Thoracic aorta (tissue), 2 donors: ENCODE results near the gene ATP1B2. TPM values are rescaled to one million over a fixed set of nuclear protein-coding genes. Genes with fewer than 3 reads are reported as not detected.

Experiments
- ATAC-seq: fragments of 150-250 bp; one replicate; pipeline ENCODE4 v1.8.0; 2017; ENCODE audit warnings: low read depth; ENCODE audit not compliant: insufficient number of reproducible peaks, low FRiP score
- DNase-seq: peaks from one replicate; pipeline ENCODE4 v3.0.0-alpha.2; 2020; ENCODE audit warnings: low spot score
- H3K27ac ChIP-seq, 2 donors: fragments of 200-600 bp; sonication (generic); 1 replicate in 1 of 2; 2 replicates in 1 of 2; pipeline ENCODE4 v1.5.1; 2016; ENCODE audit warnings: mild to moderate bottlenecking in 2 of 2, moderate library complexity in 2 of 2
- H3K27me3 ChIP-seq: fragments of 200-600 bp; sonication (generic); replicated peaks from 2 replicates; pipeline ENCODE4 v1.6.0; 2016; ENCODE audit warnings: mild to moderate bottlenecking; ENCODE audit not compliant: insufficient read depth
- H3K36me3 ChIP-seq: fragments of 200-600 bp; sonication (generic); one replicate; pipeline ENCODE4 v1.5.1; 2016
- H3K4me1 ChIP-seq, 2 donors: fragments of 200-600 bp; sonication (generic); 1 replicate in 1 of 2; 2 replicates in 1 of 2; pipeline versions ENCODE4 v1.5.1 to v1.6.0; 2016; ENCODE audit warnings: low read depth in 2 of 2, mild to moderate bottlenecking in 1 of 2; ENCODE audit not compliant: control insufficient read depth in 1 of 2
- H3K4me3 ChIP-seq: fragments of 200-600 bp; sonication (generic); 2 replicates; pipeline ENCODE4 v1.5.1; 2016; ENCODE audit warnings: mild to moderate bottlenecking
- H3K9me3 ChIP-seq: fragments of 200-600 bp; sonication (generic); 2 replicates; pipeline ENCODE4 v1.5.1; 2016
- total RNA-seq, 2 donors: library from RNA; depleted of rRNA; stranded (reverse); fragments of >200 nt; gene quantifications; one replicate each; pipeline versions ENCODE4 v1.1.0 to v1.2.3, GENCODE V29; 2016
- TF ChIP-seq, protein P1 (sequence below): fragments of 200-600 bp; sonication (generic); IDR thresholded peaks from one replicate; pipeline ENCODE4 v1.5.1; 2019; ENCODE audit warnings: antibody characterized with exemption

The ATP1B2 gene
- total RNA-seq, 2 donors from 2014 or later = 1.1 to 1.4 TPM

DNA sequence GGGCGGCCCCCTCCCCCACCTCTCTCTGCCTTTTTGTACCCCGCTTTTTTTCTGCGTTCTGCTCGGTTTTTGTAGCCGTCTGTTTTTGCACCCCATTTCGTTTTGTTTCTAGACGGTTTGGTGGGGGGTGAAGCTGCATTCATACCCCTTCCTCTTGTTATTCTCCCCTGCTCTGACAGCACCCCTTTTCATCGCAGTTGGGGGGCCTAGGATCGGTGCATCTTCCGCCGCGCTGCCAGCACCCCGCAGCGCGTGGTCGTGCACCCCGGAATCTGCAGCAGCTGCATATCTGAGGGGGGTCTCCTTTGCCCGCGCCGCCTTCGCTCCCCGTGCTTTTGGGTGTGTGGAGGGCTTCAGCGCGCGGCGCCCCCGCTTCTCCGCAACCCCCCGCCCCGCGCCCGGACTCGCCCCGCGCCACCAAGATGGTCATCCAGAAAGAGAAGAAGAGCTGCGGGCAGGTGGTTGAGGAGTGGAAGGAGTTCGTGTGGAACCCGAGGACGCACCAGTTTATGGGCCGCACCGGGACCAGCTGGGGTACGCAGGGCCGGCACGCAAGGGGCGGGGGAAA is 455 bp downstream of the ATP1B2 start:
- ATAC-seq = no peak
- Histone ChIP-seq H3K9me3 (no peaks in the 10 kb centered on the region), H3K27me3 (peaks cover 26% of the 10 kb centered on the region), H3K36me3 (no peaks in the 10 kb centered on the region), H3K27ac (peak overlapping the region in 1 of 2 donors; percentile 12), H3K4me1 (peaks cover 14 to 22% of the 10 kb centered on the region in 2 donors), H3K4me3 (peak overlapping the region; percentile 63)
- DNase-seq = no peak
- TF ChIP-seq, protein P1, sequence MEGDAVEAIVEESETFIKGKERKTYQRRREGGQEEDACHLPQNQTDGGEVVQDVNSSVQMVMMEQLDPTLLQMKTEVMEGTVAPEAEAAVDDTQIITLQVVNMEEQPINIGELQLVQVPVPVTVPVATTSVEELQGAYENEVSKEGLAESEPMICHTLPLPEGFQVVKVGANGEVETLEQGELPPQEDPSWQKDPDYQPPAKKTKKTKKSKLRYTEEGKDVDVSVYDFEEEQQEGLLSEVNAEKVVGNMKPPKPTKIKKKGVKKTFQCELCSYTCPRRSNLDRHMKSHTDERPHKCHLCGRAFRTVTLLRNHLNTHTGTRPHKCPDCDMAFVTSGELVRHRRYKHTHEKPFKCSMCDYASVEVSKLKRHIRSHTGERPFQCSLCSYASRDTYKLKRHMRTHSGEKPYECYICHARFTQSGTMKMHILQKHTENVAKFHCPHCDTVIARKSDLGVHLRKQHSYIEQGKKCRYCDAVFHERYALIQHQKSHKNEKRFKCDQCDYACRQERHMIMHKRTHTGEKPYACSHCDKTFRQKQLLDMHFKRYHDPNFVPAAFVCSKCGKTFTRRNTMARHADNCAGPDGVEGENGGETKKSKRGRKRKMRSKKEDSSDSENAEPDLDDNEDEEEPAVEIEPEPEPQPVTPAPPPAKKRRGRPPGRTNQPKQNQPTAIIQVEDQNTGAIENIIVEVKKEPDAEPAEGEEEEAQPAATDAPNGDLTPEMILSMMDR = no peak

DNA sequence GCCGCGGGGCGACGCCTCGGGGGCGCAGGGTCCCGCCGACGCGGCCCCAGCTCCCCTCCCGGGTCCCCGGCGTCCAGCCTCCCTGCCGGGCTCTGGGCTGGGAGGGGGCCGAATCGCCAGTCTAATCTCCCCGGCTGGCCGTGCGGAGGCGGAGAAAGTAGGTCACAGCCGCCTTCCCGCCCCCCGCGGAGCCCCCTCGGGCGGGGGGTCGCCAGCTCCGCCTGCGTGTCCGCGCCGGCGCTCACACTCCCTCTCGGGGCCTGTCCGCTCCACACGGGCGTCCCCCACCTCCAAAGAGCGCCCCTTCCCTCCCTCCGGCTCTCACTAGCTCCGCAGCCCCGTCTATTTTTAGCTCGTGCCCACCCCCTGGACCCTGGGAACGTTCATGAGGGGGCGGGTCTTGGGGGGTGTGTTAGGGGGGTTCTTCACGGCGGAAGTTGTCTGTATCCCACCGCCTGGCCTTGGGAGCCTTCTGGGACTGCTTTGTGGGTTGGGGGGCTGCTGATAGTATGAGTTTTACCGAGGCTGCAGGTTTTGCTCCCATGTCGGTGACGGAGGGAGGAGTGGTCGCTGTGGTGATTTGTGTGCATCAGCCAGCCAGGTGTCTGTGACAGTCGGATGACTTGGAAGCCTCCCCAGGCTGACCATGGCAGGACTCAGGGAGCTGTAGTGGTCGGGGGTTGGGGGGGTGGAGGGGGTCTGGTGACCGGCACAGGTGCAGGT is 1.1 kb downstream of the ATP1B2 start:
- TF ChIP-seq, protein P1 = no peak
- DNase-seq (no peak), ATAC-seq (no peak)
- Histone ChIP-seq H3K9me3 (no peaks in the 10 kb centered on the region), H3K36me3 (no peaks in the 10 kb centered on the region), H3K4me1 (peaks cover 14 to 22% of the 10 kb centered on the region in 2 donors), H3K27me3 (peaks cover 26% of the 10 kb centered on the region), H3K4me3 (peak overlapping the region; percentile 63), H3K27ac (peak overlapping the region in 1 of 2 donors; percentile 12)

DNA sequence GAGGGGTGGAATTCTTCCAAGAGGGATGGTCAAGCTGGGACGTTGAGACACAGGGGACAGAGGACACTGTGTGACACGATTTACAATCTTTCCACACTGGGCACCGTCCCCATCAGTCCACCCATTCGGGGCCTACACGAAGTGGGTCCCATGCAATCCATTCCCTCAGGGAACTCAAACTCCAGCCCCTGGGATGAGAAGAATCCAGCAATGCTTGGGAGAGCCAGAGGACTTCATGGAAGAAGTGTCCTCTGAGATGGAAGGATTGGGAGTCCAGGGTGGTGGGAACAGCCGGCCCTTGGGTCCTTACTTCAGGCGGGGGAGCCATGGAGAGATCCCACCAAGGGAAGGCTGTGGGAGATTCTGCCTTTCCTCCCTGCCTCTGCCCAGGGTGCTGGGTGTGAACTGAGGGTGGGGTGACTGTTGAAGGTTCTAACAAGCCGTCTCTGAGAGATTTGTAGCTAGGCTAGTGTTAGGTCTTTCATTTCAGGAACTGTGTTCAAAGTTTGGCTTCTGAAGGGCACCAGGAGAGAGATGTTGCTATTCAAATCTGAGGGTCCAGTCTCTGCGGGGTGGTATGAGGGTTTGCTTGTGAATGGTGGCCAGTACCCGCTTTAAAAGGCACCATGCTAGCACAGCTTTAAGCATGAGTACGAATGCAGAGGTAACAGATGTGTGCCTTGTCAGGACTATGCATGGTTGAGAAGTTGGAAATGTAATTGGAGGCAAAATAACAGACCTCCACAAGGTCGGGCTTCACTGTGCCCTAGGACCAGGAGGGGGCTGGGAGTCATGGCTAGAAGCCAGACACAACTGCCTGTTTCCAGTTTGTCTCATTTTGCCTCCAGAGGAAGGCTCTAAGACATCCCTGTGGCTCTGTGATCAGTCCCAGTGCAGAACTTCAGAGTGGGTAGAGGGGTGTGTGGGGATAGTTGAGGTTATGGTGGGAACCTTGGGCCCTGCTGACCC is 1.9 kb downstream of the ATP1B2 start:
- Histone ChIP-seq H3K4me3 (no peak overlapping the region), H3K9me3 (no peaks in the 10 kb centered on the region), H3K27ac (no peak overlapping the region), H3K27me3 (peaks cover 26% of the 10 kb centered on the region), H3K36me3 (no peaks in the 10 kb centered on the region), H3K4me1 (peaks cover 14 to 22% of the 10 kb centered on the region in 2 donors)
- ATAC-seq = no peak
- TF ChIP-seq, protein P1 = no peak
- DNase-seq = no peak

DNA sequence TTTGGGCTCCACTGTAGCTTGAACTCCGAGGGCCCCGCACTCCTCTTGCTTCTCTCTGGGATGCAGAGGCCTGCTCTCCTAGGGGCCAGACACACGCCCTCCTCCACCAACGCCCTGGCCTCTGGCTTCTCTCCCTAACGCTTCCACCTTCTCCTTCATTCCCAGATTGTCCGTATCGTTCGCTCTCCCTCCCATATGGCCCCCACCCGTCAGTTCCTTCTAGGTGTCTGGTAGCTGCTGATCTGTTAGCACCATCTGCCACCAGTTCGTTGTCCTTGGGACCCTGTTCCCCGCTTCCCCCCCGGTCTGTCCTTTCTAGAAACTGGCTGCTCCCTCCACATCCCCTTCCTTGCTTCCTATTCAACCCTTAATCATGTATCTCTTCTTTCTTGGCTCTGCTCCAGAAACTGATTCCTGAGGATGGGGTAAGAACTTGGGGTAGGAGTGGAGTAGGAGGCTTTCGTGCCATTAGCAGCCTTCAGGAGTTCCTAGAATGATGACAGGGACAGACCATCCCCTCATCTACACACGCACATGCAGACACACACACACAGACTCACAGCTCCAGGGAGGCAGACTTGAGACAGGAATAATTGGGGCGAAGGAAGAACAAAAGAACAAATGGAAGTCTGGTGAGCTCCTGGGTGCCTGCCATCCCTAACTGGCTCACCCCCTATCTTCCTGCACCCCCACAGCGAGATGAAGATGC is 4.3 kb downstream of the ATP1B2 start:
- no peak overlapping the region for H3K4me3 ChIP-seq
- H3K9me3 ChIP-seq = no peaks in the 10 kb centered on the region
- no peak overlapping the region for H3K27ac ChIP-seq
- DNase-seq (no peak), ATAC-seq (no peak)
- peaks cover 23% of the 10 kb centered on the region for H3K27me3 ChIP-seq
- no peaks in the 10 kb centered on the region for H3K36me3 ChIP-seq
- H3K4me1 ChIP-seq = peaks cover 14 to 20% of the 10 kb centered on the region in 2 donors
- TF ChIP-seq, protein P1 = no peak
